K562 (cell line): ENCODE data around the gene GCKR. TPM values are rescaled to one million over a fixed set of nuclear protein-coding genes. Genes with fewer than 3 reads are reported as not detected.

Source experiments
- ATAC-seq: fragments of 200-7000 bp; cut with Tn5 transposase; 3 replicates; pipeline ENCODE4 v1.9.1; 2020; ENCODE audit warnings: moderate library complexity
- BruUV-seq: library from RNA; stranded (reverse); fragments of 400-500 nt; replicated peaks from 2 replicates; lab custom pipeline; 2021; lab: Mats Ljungman, UMichigan
- CTCF ChIA-PET: fragments of 300-600 bp; formaldehyde crosslinking; extraction: SDS; loops from one replicate; lab custom pipeline; 2021; ENCODE audit warnings: low intra/inter-chr PET ratio; lab: Yijun Ruan, JAX
- POLR2A ChIA-PET: fragments of 300-600, 350-650 bp; sonication (Branson Sonifier 250); formaldehyde crosslinking; extraction: SDS; loops from one replicate; lab custom pipeline; 2021; ENCODE audit warnings: antibody characterized with exemption, inconsistent platforms; lab: Yijun Ruan, JAX
- DNase-seq, 4 experiments: peaks; one replicate each; pipeline versions ENCODE4 v3.0.0 to v3.0.0-alpha.2; 2011 to 2018; ENCODE audit warnings: low spot score in 3 of 4, mixed read lengths in 3 of 4; ENCODE audit errors: extremely low read depth in 1 of 4
- FAIRE-seq: peaks from 2 replicates; lab custom pipeline; 2011; peaks lifted over from hg19 to GRCh38; lab: Jason Lieb, UNC
- H2AFZ ChIP-seq: 2 replicates; pipeline ENCODE4 v1.6.0; 2011; ENCODE audit warnings: low read depth, low read length, control low read depth, inconsistent platforms
- H3K27ac ChIP-seq: fragments of 200-600 bp; 3 replicates; pipeline ENCODE4 v1.8.0; 2011; ENCODE audit warnings: low read depth, mild to moderate bottlenecking, control low read depth, inconsistent platforms, low read length, moderate library complexity, mixed read lengths; ENCODE audit errors: extremely low read depth
- H3K27me3 ChIP-seq, 2 experiments: fragments of 300-600 bp in 1 of 2; 2 replicates in 1 of 2; 3 replicates in 1 of 2; pipeline versions ENCODE4 v1.6.0 to v1.8.0; 2011; ENCODE audit warnings: inconsistent platforms in 2 of 2, low read length in 2 of 2, mild to moderate bottlenecking in 1 of 2, mixed read lengths in 1 of 2, moderate library complexity in 1 of 2; ENCODE audit not compliant: control insufficient read depth in 2 of 2, insufficient read depth in 2 of 2
- H3K36me3 ChIP-seq: fragments of 300-600 bp; 3 replicates; pipeline ENCODE4 v1.8.0; 2011; ENCODE audit warnings: mild to moderate bottlenecking, low read length, inconsistent platforms; ENCODE audit not compliant: control insufficient read depth, insufficient read depth
- H3K4me1 ChIP-seq, 2 experiments: fragments of 200-600 bp in 1 of 2; replicated peaks in 1 of 2; 2 replicates in 1 of 2; 3 replicates in 1 of 2; pipeline versions ENCODE4 v1.5.1 to v1.8.0; 2011; ENCODE audit warnings: inconsistent platforms in 2 of 2, low read length in 2 of 2, mild to moderate bottlenecking in 1 of 2, mixed read lengths in 1 of 2, moderate library complexity in 1 of 2; ENCODE audit not compliant: control insufficient read depth in 2 of 2, insufficient read depth in 2 of 2
- H3K4me2 ChIP-seq: 2 replicates; pipeline ENCODE4 v1.6.1; 2011; ENCODE audit warnings: low read length, control low read depth, inconsistent platforms, mixed read lengths; ENCODE audit not compliant: insufficient read depth
- H3K4me3 ChIP-seq: fragments of 200-600 bp; sonication (generic), shearing (Covaris generic); 2 replicates; pipeline ENCODE4 v1.5.1; 2016; ENCODE audit warnings: control low read depth, inconsistent platforms
- H3K79me2 ChIP-seq: fragments of 200-600 bp; 3 replicates; pipeline ENCODE4 v1.8.0; 2011; ENCODE audit warnings: low read length, inconsistent platforms; ENCODE audit not compliant: control insufficient read depth, insufficient read depth
- H3K9ac ChIP-seq, 2 experiments: 2 replicates each; pipeline versions ENCODE4 v1.6.0 to v1.6.1; 2011; ENCODE audit warnings: low read depth in 2 of 2, low read length in 2 of 2, control low read depth in 1 of 2, inconsistent platforms in 1 of 2, mild to moderate bottlenecking in 1 of 2, mixed read lengths in 1 of 2; ENCODE audit not compliant: insufficient read depth in 1 of 2
- H3K9me1 ChIP-seq: one replicate; pipeline ENCODE4 v1.6.0; 2011; ENCODE audit warnings: inconsistent platforms, mild to moderate bottlenecking, low read length, moderate library complexity; ENCODE audit not compliant: control insufficient read depth, insufficient read depth
- H3K9me3 ChIP-seq: replicated peaks from 2 replicates; pipeline ENCODE4 v1.5.1; 2011; ENCODE audit warnings: low read depth, low read length, inconsistent platforms; ENCODE audit not compliant: control insufficient read depth, insufficient read depth
- H4K20me1 ChIP-seq: replicated peaks from 2 replicates; pipeline ENCODE4 v1.6.1; 2011; ENCODE audit warnings: low read length, inconsistent platforms, mixed read lengths; ENCODE audit not compliant: control insufficient read depth, insufficient read depth
- ELF1 ChIP-seq: fragments of 200-800 bp; sonication (Bioruptor generic); IDR thresholded peaks from 2 replicates; pipeline ENCODE4 v1.6.1; 2016; ENCODE audit warnings: missing genetic modification characterization, missing compliant biosample characterization
- NFE2L1 ChIP-seq: fragments of 450-650 bp; IDR thresholded peaks from 2 replicates; pipeline ENCODE4 v1.6.1; 2016; ENCODE audit warnings: missing genetic modification characterization, low read depth, mild to moderate bottlenecking, missing compliant biosample characterization, moderate library complexity, borderline replicate concordance
- SMC3 ChIP-seq: conservative IDR thresholded peaks from 2 replicates; pipeline ENCODE4 v1.6.1; 2011; ENCODE audit warnings: low read depth, low read length, improper control_type of control experiment; ENCODE audit not compliant: insufficient read depth
- SP1 ChIP-seq: sonication (generic); formaldehyde crosslinking; IDR thresholded peaks from 2 replicates; pipeline ENCODE4 v1.8.1; 2022; ENCODE audit warnings: mild to moderate bottlenecking, missing genetic modification reagents
- TOE1 ChIP-seq, 2 experiments: fragments of 450-650 bp in 1 of 2; sonication (generic) in 1 of 2; formaldehyde crosslinking in 1 of 2; IDR thresholded peaks; 2 replicates each; pipeline versions ENCODE4 v1.7.1 to v1.8.0; 2016 to 2022; ENCODE audit warnings: borderline replicate concordance in 2 of 2, mild to moderate bottlenecking in 2 of 2, antibody characterized with exemption in 1 of 2, inconsistent platforms in 1 of 2, low read depth in 1 of 2, missing genetic modification reagents in 1 of 2, moderate library complexity in 1 of 2
- TSC22D4 ChIP-seq: fragments of 450-650 bp; IDR thresholded peaks from 2 replicates; pipeline ENCODE4 v1.6.1; 2016; ENCODE audit warnings: missing genetic modification characterization, missing biosample characterization, control low read depth
- ZBED1 ChIP-seq: IDR thresholded peaks from 2 replicates; pipeline ENCODE4 v1.6.1; 2014
- ZNF253 ChIP-seq: fragments of 250-450 bp; sonication (Bioruptor Pico); conservative IDR thresholded peaks from 2 replicates; pipeline ENCODE4 v1.6.1; 2021; ENCODE audit warnings: mild to moderate bottlenecking
- ZNF778 ChIP-seq: fragments of 450-650 bp; formaldehyde crosslinking; IDR thresholded peaks from 2 replicates; pipeline ENCODE4 v1.4.0; 2020; ENCODE audit warnings: mild to moderate bottlenecking, moderate library complexity
- ZNF785 ChIP-seq: fragments of 250-450 bp; sonication (Bioruptor Pico); IDR thresholded peaks from 2 replicates; pipeline ENCODE4 v1.4.0; 2020; ENCODE audit warnings: mild to moderate bottlenecking
- WGBS: fragments of 100-300 bp; shearing (Covaris generic); methylation state at CpG from one replicate; pipeline ENCODE4 v1.1.6; 2016; ENCODE audit warnings: low coverage, mixed read lengths; ENCODE audit not compliant: insufficient coverage; ENCODE audit errors: missing lambda C conversion rate; 5-methylcytosine and 5-hydroxymethylcytosine counted together
- in situ Hi-C: fragments of 300-500 bp; cut with MboI; formaldehyde crosslinking; loops from 4 replicates; pipeline ENCODE4 v1.15.0; 2018; ENCODE audit warnings: inconsistent platforms, mixed read lengths
- intact Hi-C: fragments of 100-400 bp; cut with micrococcal nuclease; formaldehyde crosslinking; loops from 2 replicates; pipeline ENCODE4 v1.14.2; 2022
- polyA plus RNA-seq, 8 experiments: library from polyadenylated mRNA; depleted of rRNA in 4 of 8; stranded (reverse) in 5 of 8; unstranded in 3 of 8; fragments of >200 nt; fragmentation: Nextera tagmentation in 2 of 8; fragmentation: Illumina TruSeq in 1 of 8; extraction: Ambion mirVana in 2 of 8; extraction: Trizol in 1 of 8; gene quantifications; 2 replicates each; pipeline versions ENCODE4 v1.2.1 to v1.2.3, GENCODE V29; 2011 to 2014; ENCODE audit warnings: inconsistent platforms in 1 of 8, missing spikeins in 1 of 8
- total RNA-seq, 7 experiments: library from RNA; depleted of rRNA in 6 of 7; stranded (reverse); fragments of >200 nt in 6 of 7; fragmentation: Illumina TruSeq in 2 of 7; extraction: Trizol in 2 of 7; gene quantifications; 2 replicates each; pipeline versions ENCODE4 v1.2.1 to v1.2.3, GENCODE V29; 2011 to 2021; ENCODE audit warnings: low replicate concordance in 1 of 7
- TF ChIP-seq, protein P1 (sequence below): fragments of 250-450 bp; sonication (Bioruptor Pico); IDR thresholded peaks from 2 replicates; pipeline ENCODE4 v1.4.0; 2020; ENCODE audit warnings: mild to moderate bottlenecking
- TF ChIP-seq, protein P2 (sequence below): fragments of 450-650 bp; formaldehyde crosslinking; IDR thresholded peaks from 2 replicates; pipeline ENCODE4 v1.4.0; 2020; ENCODE audit warnings: mild to moderate bottlenecking, mixed read lengths

Gene GCKR
- total and polyA plus RNA-seq, 9 of the 15 experiments (the other 6 are each of a cell fraction or from before 2014, with no cell fraction given) = 0.28 to 0.79 (median 0.50) TPM; not detected in 1

DNA sequence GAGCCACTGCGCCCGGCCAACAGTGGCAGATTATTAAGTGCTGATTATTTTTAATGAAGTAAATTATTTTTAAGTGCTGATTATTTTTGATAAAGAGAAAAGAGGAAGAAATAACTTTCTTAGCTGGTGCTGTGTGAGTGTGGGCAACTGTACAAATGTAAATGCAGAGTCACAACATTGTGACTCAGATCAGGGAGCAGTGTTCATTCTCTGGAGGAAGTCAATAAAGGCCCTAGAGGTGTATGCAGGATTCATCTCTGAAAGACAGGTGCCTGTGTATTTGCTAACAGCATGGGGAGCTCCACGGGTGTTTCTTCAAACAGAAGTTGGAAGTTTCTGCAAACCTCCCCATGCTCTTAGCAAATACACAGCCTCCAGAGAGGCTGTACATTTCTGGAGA is 48.3 kb upstream of the GCKR start (continued):
- TF ChIP-seq, protein P1, sequence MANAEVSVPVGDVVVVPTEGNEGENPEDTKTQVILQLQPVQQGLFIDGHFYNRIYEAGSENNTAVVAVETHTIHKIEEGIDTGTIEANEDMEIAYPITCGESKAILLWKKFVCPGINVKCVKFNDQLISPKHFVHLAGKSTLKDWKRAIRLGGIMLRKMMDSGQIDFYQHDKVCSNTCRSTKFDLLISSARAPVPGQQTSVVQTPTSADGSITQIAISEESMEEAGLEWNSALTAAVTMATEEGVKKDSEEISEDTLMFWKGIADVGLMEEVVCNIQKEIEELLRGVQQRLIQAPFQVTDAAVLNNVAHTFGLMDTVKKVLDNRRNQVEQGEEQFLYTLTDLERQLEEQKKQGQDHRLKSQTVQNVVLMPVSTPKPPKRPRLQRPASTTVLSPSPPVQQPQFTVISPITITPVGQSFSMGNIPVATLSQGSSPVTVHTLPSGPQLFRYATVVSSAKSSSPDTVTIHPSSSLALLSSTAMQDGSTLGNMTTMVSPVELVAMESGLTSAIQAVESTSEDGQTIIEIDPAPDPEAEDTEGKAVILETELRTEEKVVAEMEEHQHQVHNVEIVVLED (CRISPR knock-in tag) = no peak
- TF ChIP-seq ZBED1 = no peak
- no peak for TF ChIP-seq ZNF253
- TF ChIP-seq ELF1 (tag) = no peak
- no peak for TF ChIP-seq SP1 (CRISPR knock-in tag)
- TF ChIP-seq SMC3 = no peak

DNA sequence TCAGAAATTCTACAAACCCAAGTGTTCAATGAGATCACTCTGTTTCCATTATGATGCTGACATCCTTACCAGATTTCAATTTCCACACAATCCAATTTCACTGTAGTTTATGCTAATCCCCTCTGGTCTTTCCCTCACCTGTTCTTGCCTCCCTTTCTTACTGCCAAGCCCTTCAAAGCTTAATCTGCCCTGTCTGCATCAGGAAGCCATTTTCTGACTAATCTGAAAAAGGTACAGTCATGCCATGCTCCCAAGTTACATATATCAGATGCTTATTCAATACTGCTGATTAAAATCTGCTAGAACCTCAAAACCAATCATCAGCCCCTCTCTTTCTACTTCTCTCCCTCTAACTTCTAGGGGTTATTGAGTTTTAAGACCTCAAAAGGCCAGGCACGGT is 45.5 kb upstream of the GCKR start:
- H3K36me3 ChIP-seq = peaks cover 27% of the 10 kb centered on the region; the same call in 2 of the 3 replicates
- no peaks in the 10 kb centered on the region for H4K20me1 ChIP-seq
- FAIRE-seq (peak; percentile 6), DNase-seq (no peak), ATAC-seq (no peak)
- H3K4me1 ChIP-seq = no peaks in the 10 kb centered on the region
- no peaks in the 10 kb centered on the region for H3K79me2 ChIP-seq
- H3K27ac ChIP-seq = no peak overlapping the region
- H2AFZ ChIP-seq = no peak overlapping the region
- no TSS peak for BruUV-seq
- ChIA-PET CTCF (no interaction called here), POLR2A (no interaction called here)
- WGBS = 100% methylated on average over 1 of the region's 1 CpG
- H3K4me2 ChIP-seq = no peak overlapping the region
- H3K9ac ChIP-seq = no peak overlapping the region
- no peaks in the 10 kb centered on the region for H3K9me3 ChIP-seq
- in situ Hi-C loops = no loop called here
- TF ChIP-seq, protein P2, sequence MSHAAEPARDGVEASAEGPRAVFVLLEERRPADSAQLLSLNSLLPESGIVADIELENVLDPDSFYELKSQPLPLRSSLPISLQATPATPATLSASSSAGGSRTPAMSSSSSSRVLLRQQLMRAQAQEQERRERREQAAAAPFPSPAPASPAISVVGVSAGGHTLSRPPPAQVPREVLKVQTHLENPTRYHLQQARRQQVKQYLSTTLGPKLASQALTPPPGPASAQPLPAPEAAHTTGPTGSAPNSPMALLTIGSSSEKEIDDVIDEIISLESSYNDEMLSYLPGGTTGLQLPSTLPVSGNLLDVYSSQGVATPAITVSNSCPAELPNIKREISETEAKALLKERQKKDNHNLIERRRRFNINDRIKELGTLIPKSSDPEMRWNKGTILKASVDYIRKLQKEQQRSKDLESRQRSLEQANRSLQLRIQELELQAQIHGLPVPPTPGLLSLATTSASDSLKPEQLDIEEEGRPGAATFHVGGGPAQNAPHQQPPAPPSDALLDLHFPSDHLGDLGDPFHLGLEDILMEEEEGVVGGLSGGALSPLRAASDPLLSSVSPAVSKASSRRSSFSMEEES (CRISPR knock-in tag) = no peak
- TF ChIP-seq ZNF785 (CRISPR knock-in tag) (no peak), ZNF778 (CRISPR knock-in tag) (no peak), TOE1 (IDR thresholded peaks at IDR 0.05; ENCODE audit: borderline replicate concordance) (no peak), TOE1 (CRISPR knock-in tag; IDR thresholded peaks at IDR 0.05; ENCODE audit: borderline replicate concordance, low read depth) (no peak), TSC22D4 (tag) (no peak), NFE2L1 (tag) (no peak)
- TF ChIP-seq, all 486 proteins: peak for 0
- no peaks in the 10 kb centered on the region for H3K27me3 ChIP-seq
- H3K9me1 ChIP-seq = no peaks in the 10 kb centered on the region
- intact Hi-C loops = no loop called here
- H3K4me3 ChIP-seq = no peak overlapping the region
